NCI-H2081 (cell line): ENCODE data around the gene TMEM44.
A peak's percentile ranks its signal among the peaks of the same experiment; 100 is the strongest.
"Not testable (repeated sequence)": the region's sequence is repeated elsewhere in the genome, so short reads cannot be mapped to it uniquely, and the experiment has no call there.

ENCODE experiments used
- DNase-seq, 2 experiments: peaks; one replicate each; lab custom pipeline; 2025; lab: John Stamatoyannopoulos, UW

TMEM44 gene

GRCh38 chr3:194642769-194643168 lies 9.6 kb upstream of the TMEM44 start:
- DNase-seq, result no peak

DNA sequence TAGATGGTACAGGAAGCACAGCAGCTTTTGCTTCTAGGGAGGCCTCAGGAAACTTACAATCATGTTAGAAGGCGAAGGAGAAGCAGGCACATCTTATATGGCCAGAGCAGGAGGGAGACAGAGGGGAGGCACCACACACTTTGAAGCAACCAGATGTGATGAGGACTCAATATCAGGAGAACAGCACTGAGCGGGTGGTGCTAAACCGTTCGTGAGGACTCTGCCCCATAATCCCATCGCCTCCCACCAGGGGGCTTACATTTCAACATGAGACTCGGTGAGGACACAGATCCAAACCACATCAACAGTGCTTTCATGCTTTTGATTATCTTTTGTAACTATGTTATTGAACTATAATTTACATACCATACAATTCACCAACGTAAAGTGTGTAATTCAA lies 7.6 kb upstream of the TMEM44 start:
- no peak for DNase-seq

DNA sequence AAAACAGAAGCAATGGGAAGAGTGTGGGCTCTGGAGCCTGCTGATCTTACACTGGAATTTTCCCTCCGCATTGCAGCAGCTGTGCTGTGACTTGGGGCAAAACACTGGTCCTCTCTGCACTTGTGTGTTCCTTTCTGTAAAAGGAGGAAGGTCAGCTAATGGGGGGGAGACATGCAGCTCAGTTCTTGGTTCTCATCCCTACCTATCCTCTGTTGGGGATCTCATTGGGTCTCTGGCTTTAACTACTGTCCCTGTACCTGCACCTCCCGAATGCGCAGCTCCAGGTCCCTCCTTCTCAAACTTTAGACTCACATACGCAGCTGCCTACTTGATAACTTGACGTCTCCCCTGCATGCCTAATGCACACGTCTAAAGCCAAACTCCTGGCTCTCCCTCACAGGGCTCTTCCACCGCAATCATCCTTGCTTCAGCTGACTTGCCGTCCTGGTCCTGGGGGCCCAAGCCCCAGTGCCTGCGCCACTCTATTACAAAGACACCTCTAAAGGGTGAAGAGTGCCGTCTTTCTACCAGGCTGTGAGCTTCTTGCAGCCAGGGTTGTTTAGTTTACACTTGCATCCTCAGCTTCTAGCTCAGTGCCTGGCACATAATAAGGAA lies 5.9 kb upstream of the TMEM44 start:
- no peak for DNase-seq

DNA sequence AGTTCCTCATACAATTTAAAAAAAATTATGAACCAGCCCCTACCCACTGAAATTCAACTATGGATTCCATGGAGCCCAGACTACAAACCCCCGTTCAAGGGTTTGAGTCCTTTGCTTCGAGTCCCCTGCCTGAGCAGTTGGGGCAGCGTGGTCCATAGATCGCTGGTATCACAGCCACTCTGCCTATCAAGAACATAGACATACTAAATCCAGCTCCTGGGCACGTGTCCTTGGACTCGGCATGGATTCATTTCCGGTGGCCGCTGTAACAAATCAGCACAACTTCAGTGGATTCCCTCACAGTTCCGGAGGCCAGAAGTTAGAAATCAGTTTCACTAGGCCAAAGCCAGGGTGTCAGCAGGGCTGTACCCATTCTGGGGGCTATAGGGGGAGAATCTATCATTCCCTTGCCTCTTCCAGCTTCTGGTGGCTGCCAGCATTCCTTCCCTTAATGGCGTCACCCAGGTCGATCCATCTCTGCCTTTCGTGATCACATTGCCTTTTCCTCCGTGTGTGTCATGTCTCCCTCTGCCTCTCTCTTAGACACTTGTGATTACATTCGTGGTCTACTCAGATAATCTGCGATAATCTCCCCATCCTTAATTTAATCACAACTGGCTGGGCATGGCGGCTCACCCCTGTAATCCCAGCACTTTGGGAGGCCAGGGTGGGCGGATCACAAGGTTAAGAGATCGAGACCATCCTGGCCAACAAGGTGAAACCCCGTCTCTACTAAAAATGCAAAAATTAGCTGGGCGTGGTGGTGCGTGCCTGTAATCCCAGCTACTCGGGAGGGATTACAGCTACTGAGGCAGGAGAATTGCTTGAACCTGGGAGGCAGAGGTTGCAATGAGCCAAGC lies 4.6 kb upstream of the TMEM44 start:
- DNase-seq, result no peak

DNA sequence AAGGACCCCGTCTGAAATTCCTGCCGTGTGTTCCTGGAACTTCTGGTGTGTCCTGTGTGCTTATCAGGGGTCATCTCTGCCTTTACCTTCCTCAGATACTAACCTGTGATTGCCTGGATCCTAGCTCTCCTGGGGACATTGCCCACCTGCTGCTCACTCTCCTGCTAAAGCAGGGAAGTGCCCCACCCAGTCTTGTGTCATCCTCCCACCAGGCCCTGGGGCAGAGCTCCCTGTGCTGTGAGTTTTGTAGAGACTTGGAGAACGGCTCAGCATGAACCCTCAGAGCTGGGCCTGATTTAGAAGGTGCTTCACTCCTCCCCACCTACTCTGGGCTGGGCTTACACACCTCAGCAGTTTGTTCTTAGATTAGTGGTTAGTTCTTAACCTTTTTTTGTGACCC lies 3.8 kb upstream of the TMEM44 start:
- peak in 1 of 2 experiments; percentile 10 for DNase-seq

DNA sequence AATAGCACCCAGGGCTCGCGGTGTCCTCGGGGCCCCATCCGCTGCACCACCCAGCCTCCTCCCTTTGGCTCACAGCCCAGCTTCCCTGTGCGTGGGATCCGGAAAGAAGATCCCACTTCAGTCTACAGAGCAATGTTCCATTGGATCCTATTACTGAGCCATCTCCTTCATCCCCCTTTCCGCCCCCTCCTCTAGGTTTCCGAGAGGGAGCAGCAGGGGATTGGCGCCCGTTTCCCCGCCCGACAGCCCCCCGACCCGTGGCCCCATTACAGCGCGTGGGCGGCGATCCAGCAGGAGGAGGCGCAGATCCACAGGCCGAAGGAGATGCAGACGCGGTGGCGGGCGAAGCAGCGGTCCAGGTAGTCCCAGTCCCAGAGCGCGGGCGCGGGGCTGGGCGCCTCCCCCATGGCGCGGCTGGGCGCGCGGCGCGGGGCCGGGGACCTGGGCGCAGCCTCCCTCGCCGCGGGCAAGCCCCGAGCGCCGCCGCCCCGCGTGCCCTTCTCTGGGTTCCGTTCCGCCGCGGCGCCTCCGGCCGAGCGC lies 340 bp downstream of the TMEM44 start:
- DNase-seq, result peak; percentile 35 to 68

DNA sequence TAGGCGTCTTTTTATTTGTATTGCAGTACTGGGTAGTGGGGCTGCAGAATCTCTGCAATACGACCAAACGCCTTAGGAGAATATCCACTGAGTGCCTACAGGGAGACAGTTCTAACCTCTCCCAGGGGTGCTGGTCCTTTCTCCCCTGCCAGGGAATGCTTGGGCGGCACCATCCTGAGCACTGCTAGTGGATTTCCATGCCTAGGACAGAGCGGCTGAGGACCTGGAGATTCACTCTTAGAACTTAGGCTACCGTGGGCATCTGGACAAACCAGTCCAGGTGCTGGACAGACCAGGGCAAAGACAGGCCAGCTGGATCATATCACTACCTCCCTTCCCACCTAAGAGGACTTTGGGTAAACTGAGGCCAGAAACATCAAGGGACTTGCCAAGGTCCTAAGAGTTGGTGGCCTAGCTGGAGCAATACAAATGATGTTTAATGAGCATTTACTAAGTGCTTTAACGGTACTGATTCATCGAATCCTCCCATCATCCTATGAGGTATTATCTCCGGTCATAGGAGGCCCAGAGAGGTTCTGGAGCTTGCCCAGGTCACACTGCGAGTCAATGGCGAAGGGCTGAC lies 902 bp downstream of the TMEM44 start:
- no peak for DNase-seq

GRCh38 chr3:194631696-194632095 lies 1.5 kb downstream of the TMEM44 start:
- no peak for DNase-seq

GRCh38 chr3:194630681-194631080 lies 2.5 kb downstream of the TMEM44 start:
- not testable (repeated sequence) for DNase-seq

GRCh38 chr3:194624956-194625355 lies 8.3 kb downstream of the TMEM44 start:
- DNase-seq, result no peak

- no peak for DNase-seq
These were observed 9.5 kb downstream of the TMEM44 start for GRCh38 chr3:194623449-194624290.

DNA sequence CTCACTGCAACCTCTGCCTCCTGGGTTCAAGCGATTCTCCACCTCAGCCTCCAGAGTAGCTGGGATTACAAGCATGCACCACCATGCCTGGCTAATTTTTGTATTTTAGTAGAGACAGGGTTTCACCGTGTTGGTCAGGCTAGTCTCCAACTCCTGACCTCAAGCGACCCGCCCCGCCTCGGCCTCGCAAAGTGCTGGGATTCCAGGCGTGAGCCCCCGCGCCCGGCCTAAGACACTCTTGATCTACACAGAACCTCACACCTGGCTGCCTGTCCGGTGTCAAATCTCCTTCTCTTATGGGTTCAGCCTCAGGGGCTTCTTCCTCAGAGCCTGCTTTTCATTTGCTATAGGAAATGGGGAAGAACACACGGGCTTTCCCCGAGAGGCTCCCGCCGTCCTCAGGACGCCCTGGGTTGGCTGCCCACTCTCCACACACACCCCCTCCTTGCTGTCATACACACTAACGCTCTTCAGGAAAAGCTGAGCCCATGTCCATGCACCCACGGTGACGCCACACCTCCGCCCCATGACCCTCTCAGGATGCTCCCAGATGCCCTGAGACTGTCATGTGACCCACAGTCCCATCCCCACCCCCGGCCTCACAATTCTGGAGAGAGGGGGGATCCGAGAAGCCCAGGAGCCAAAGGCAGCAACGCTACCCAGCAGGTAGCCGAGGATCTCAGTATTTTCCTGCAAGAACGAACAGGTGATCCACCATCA lies 10.4 kb downstream of the TMEM44 start:
- no peak for DNase-seq

- no peak for DNase-seq
These were observed 11.3 kb downstream of the TMEM44 start for GRCh38 chr3:194621947-194622346.

DNA sequence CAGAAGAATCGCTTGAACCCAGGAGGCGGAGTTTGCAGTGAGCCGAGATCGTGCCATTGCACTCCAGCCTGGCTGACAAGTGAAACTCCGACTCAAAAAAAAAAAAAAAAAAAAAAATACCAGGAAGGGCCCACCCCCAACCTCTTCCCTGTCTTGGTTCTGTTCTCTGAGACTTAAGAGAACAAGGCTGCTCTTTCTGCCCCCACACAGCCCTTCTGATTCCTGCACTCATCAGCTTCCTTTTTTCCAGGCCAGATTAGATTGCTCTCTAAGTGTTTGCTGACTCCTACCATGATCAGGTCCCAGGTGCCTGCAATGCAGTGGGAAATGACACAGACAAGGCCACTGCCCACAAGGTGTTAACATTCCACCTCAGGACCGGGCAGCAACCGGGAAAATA lies 13.0 kb downstream of the TMEM44 start:
- DNase-seq, result no peak

DNA sequence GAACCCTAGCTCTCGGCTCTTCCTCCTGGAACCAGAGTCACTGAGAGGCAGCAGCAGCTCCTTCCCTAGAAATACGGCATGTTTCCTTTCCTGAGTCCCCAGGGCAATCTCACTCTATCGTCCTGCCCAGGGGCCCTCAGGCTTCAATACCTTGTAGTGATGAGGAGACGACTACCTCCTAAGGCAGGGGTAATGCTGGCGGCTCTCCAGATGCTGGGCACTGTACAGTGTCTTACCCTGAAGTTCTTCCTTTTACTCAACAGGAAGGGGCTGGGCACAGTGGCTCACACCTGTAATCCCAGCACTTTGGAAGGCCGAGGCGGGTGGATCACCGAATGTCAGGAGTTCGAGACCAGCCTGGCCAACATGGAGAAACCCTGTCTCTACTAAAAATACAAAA lies 13.5 kb downstream of the TMEM44 start:
- no peak for DNase-seq

DNA sequence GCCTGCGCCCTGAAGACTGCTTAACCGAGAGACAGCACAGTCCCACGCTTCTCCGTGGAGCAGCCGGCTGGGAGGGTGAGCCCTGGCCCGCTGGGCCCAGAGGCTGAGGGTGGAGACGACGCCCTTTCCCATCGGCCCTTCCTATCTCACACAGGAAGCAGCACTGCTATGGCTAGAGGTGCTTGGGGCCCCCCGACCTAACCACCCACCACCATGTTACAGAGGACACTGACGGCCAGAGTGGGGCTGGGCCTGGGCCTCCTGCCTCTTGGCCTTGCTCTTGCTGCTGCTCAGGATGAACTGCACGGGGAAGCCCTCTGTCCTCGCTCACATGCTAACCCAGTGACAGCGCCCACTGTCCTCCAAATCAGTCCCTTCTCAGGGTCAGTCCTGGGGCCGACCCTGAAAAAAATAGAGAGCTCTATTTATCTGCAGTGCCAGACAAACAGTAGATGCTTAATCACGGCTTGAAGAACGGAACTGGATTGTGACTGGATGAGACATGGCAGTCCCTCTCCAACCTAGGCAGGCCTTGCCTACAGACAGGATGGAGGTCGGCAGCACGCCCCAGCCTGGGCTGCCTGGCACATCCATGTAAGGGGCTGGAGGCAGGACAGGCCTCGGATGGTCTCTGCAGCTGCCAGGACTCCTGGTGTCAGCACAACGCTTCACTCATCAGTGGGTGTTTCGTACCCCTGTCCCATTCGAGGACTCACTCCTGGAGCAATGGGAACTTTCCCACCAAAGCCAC lies 14.2 kb downstream of the TMEM44 start:
- no peak for DNase-seq

- DNase-seq, result peak in 1 of 2 experiments; percentile 41
These were observed 15.4 kb downstream of the TMEM44 start for GRCh38 chr3:194617827-194618226.

- no peak for DNase-seq
These were observed 16.0 kb downstream of the TMEM44 start for GRCh38 chr3:194617143-194617671.

DNA sequence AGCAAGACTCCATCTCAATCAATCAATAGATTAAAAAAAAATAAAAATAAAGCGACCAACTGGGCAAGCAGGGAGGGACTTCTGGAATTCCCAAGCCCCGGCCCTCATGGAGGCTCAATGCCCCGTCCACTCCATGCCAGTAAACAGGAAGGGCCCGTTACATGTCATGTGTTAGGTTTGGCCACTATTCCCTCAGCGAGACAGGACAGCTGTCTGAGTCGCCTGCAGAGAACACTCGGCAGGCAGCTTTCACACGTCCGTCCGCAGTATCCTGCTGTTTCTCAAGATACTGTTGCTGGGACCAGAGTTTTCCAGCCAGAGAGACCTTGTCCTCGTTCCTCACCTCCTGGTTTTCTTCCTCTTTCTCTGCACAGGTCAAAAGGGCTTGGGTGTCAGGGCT lies 18.0 kb downstream of the TMEM44 start:
- DNase-seq, result no peak

DNA sequence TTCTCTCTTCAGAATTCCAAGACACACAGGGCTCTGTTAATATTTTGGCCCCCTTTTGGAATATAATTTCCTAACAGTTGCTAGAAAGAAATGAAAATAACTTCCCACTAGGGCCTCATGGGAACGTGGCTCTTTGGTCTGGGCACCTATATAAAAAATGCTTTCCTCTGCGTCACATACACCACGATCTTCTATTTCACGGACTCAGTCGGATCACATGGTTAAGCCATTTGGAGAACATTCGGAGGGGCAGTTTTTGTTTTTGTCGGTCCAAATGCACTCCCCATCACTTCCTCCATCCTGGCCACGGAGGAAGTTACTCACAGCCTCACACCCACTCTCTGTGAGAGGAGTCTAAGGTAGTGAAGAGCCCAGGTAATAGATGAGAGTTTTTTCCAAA lies 21.0 kb downstream of the TMEM44 start:
- no peak for DNase-seq
